DOHH2 (cell line): ENCODE measurements around the gene AP4E1.

Experiments used
- H3F3A ChIP-seq: fragments of 200-600 bp; sonication (generic), shearing (Covaris generic); 2 replicates; pipeline ENCODE4 v1.6.0; 2016; ENCODE audit warnings: antibody characterized with exemption, mild to moderate bottlenecking; ENCODE audit not compliant: control insufficient read depth, insufficient read depth
- H3K27ac ChIP-seq: fragments of 200-600 bp; sonication (generic); 2 replicates; pipeline ENCODE4 v1.5.1; 2014; ENCODE audit warnings: low read depth, mild to moderate bottlenecking, low read length, moderate library complexity
- H3K27me3 ChIP-seq: fragments of 200-600 bp; sonication (generic); 2 replicates; pipeline ENCODE4 v1.6.1; 2014; ENCODE audit warnings: mild to moderate bottlenecking, low read length, mixed read lengths; ENCODE audit not compliant: control insufficient read depth
- H3K36me3 ChIP-seq: fragments of 200-600 bp; sonication (generic); 2 replicates; pipeline ENCODE4 v1.6.1; 2014; ENCODE audit warnings: mild to moderate bottlenecking, low read length, moderate library complexity, mixed read lengths; ENCODE audit not compliant: control insufficient read depth
- H3K4me1 ChIP-seq: fragments of 200-600 bp; sonication (generic); 2 replicates; pipeline ENCODE4 v1.6.1; 2014; ENCODE audit warnings: mild to moderate bottlenecking, low read length, mixed read lengths; ENCODE audit not compliant: control insufficient read depth
- H3K4me2 ChIP-seq: fragments of 200-600 bp; sonication (generic); 2 replicates; pipeline ENCODE4 v1.6.0; 2014; ENCODE audit warnings: mild to moderate bottlenecking, low read length, moderate library complexity
- H3K4me3 ChIP-seq: fragments of 200-600 bp; sonication (generic); 2 replicates; pipeline ENCODE4 v1.5.1; 2014; ENCODE audit warnings: mild to moderate bottlenecking, low read length, mixed read lengths
- H3K79me2 ChIP-seq: fragments of 200-600 bp; sonication (generic); 2 replicates; pipeline ENCODE4 v1.6.1; 2014; ENCODE audit warnings: mild to moderate bottlenecking, low read length, mixed read lengths; ENCODE audit not compliant: control insufficient read depth
- H3K9me2 ChIP-seq: fragments of 200-600 bp; sonication (generic); replicated peaks from 2 replicates; pipeline ENCODE4 v1.6.1; 2014; ENCODE audit warnings: mild to moderate bottlenecking, low read length, mixed read lengths; ENCODE audit not compliant: control insufficient read depth
- H3K9me3 ChIP-seq: fragments of 200-600 bp; sonication (generic); 2 replicates; pipeline ENCODE4 v1.6.1; 2014; ENCODE audit warnings: antibody characterized with exemption, low read length, mixed read lengths; ENCODE audit not compliant: control insufficient read depth, insufficient read depth
- H4K20me1 ChIP-seq: fragments of 200-600 bp; sonication (generic); 2 replicates; pipeline ENCODE4 v1.6.0; 2014; ENCODE audit warnings: low read depth, mild to moderate bottlenecking, antibody characterized with exemption, low read length, moderate library complexity; ENCODE audit not compliant: control insufficient read depth, insufficient read depth
- CTCF ChIP-seq: fragments of 200-600 bp; sonication (generic); IDR thresholded peaks from one replicate; pipeline ENCODE4 v1.5.1; 2014; ENCODE audit warnings: antibody characterized with exemption, mild to moderate bottlenecking, low read depth, low read length; ENCODE audit not compliant: poor library complexity, severe bottlenecking
- EZH2phosphoT487 ChIP-seq: fragments of 200-600 bp; sonication (generic); IDR thresholded peaks from 2 replicates; pipeline ENCODE4 v1.6.1; 2017; ENCODE audit warnings: borderline replicate concordance, mild to moderate bottlenecking, antibody characterized with exemption, low read length, moderate library complexity, mixed read lengths

AP4E1 gene

GRCh38 chr15:50865515-50866353 is 42.7 kb upstream of the AP4E1 start:
- H3K9me2 ChIP-seq = no peaks in the 10 kb centered on the region
- H3K4me2 ChIP-seq = no peak overlapping the region
- H3K27ac ChIP-seq = no peak overlapping the region
- TF ChIP-seq CTCF (no peak), EZH2phosphoT487 (no peak)
- no peaks in the 10 kb centered on the region; the same call in 1 of the 2 replicates for H3K27me3 ChIP-seq
- H3F3A ChIP-seq = no peaks in the 10 kb centered on the region
- no peak overlapping the region for H3K4me3 ChIP-seq
- H3K79me2 ChIP-seq = no peaks in the 10 kb centered on the region
- H3K9me3 ChIP-seq = no peaks in the 10 kb centered on the region
- no peaks in the 10 kb centered on the region for H3K36me3 ChIP-seq
- H3K4me1 ChIP-seq = no peaks in the 10 kb centered on the region
- H4K20me1 ChIP-seq = no peaks in the 10 kb centered on the region

GRCh38 chr15:50871832-50872231 is 36.7 kb upstream of the AP4E1 start:
- no peak overlapping the region for H3K4me2 ChIP-seq
- no peaks in the 10 kb centered on the region for H3K36me3 ChIP-seq
- peaks cover 4% of the 10 kb centered on the region for H3K27me3 ChIP-seq
- H3K27ac ChIP-seq = no peak overlapping the region
- H3K4me3 ChIP-seq = no peak overlapping the region
- no peak for TF ChIP-seq CTCF
- no peak for TF ChIP-seq EZH2phosphoT487
- no peaks in the 10 kb centered on the region for H3F3A ChIP-seq
- H3K4me1 ChIP-seq = peaks cover 13% of the 10 kb centered on the region
- no peaks in the 10 kb centered on the region for H4K20me1 ChIP-seq
- no peaks in the 10 kb centered on the region for H3K9me2 ChIP-seq
- no peaks in the 10 kb centered on the region for H3K79me2 ChIP-seq
- no peaks in the 10 kb centered on the region for H3K9me3 ChIP-seq

- H3K4me1 ChIP-seq = peaks cover 20% of the 10 kb centered on the region
- TF ChIP-seq CTCF = no peak
- no peak for TF ChIP-seq EZH2phosphoT487
- no peak overlapping the region for H3K4me2 ChIP-seq
- H3K79me2 ChIP-seq = no peaks in the 10 kb centered on the region
- no peaks in the 10 kb centered on the region for H3F3A ChIP-seq
- H3K4me3 ChIP-seq = no peak overlapping the region
- H3K27me3 ChIP-seq = peaks cover 4% of the 10 kb centered on the region
- H3K36me3 ChIP-seq = no peaks in the 10 kb centered on the region
- no peak overlapping the region for H3K27ac ChIP-seq
- H4K20me1 ChIP-seq = no peaks in the 10 kb centered on the region
- no peaks in the 10 kb centered on the region for H3K9me3 ChIP-seq
- H3K9me2 ChIP-seq = no peaks in the 10 kb centered on the region
These were observed 35.6 kb upstream of the AP4E1 start for GRCh38 chr15:50872832-50873426.
